Natural killer cell (primary cell): ENCODE measurements around the gene FUCA2. TPM values are rescaled to one million over a fixed set of nuclear protein-coding genes. Genes with fewer than 3 reads are reported as not detected.

Experiments used
- ATAC-seq, 3 donors: fragments of 150-1000 bp in 2 of 3; fragments of 200-7000 bp in 1 of 3; cut with Tn5 transposase; 1 replicate in 1 of 3; 2 replicates in 2 of 3; pipeline ENCODE4 v1.10.0; 2021; ENCODE audit warnings: mild to moderate bottlenecking in 2 of 3, moderate library complexity in 2 of 3
- DNase-seq, 2 donors: peaks; one replicate each; pipeline versions ENCODE4 v3.0.0 to v3.0.0-alpha.2; 2013 to 2021; ENCODE audit warnings: mixed read lengths in 1 of 2
- H3K27ac ChIP-seq: one replicate; pipeline ENCODE4 v1.5.1; 2013; ENCODE audit warnings: mild to moderate bottlenecking, low read length
- H3K27me3 ChIP-seq: one replicate; pipeline ENCODE4 v1.6.1; 2013; ENCODE audit warnings: low read length; ENCODE audit not compliant: control insufficient read depth, insufficient read depth
- H3K36me3 ChIP-seq: one replicate; pipeline ENCODE4 v1.6.1; 2013; ENCODE audit warnings: low read length; ENCODE audit not compliant: control insufficient read depth, insufficient read depth
- H3K4me1 ChIP-seq: one replicate; pipeline ENCODE4 v1.6.1; 2013; ENCODE audit warnings: low read length; ENCODE audit not compliant: control insufficient read depth, insufficient read depth
- H3K4me3 ChIP-seq: one replicate; pipeline ENCODE4 v1.5.1; 2013; ENCODE audit warnings: low read length
- H3K9me3 ChIP-seq: one replicate; pipeline ENCODE4 v1.6.1; 2013; ENCODE audit warnings: low read length; ENCODE audit not compliant: control insufficient read depth, insufficient read depth
- H3K27ac Mint-ChIP-seq, 2 donors: one replicate each; pipeline ENCODE4 v1.8.0; 2022; ENCODE audit warnings: mild to moderate bottlenecking in 2 of 2, mixed read lengths in 2 of 2, moderate library complexity in 1 of 2
- H3K27me3 Mint-ChIP-seq, 2 donors: one replicate each; pipeline ENCODE4 v1.8.0; 2022; ENCODE audit warnings: low read depth in 2 of 2, mixed read lengths in 2 of 2
- H3K36me3 Mint-ChIP-seq: one replicate; pipeline ENCODE4 v1.8.0; 2022; ENCODE audit warnings: mixed read lengths
- H3K4me1 Mint-ChIP-seq, 2 donors: one replicate each; pipeline ENCODE4 v1.8.0; 2022; ENCODE audit warnings: mixed read lengths in 2 of 2
- H3K4me3 Mint-ChIP-seq: one replicate; pipeline ENCODE4 v1.8.0; 2022; ENCODE audit warnings: mild to moderate bottlenecking, moderate library complexity, mixed read lengths
- H3K9me3 Mint-ChIP-seq, 2 donors: one replicate each; pipeline ENCODE4 v1.8.0; 2022; ENCODE audit warnings: mixed read lengths in 2 of 2
- CTCF ChIP-seq: fragments of 200-600 bp; IDR thresholded peaks from one replicate; pipeline ENCODE4 v1.8.0; 2022; ENCODE audit warnings: antibody characterized with exemption
- WGBS: methylation state at CpG from one replicate; pipeline ENCODE4 v1.1.7; 2013; ENCODE audit warnings: missing lambda C conversion rate; ENCODE audit not compliant: insufficient coverage; 5-methylcytosine and 5-hydroxymethylcytosine counted together
- intact Hi-C: fragments of 100-400 bp; cut with micrococcal nuclease; formaldehyde crosslinking; loops from one replicate; pipeline ENCODE4 v1.14.2; 2022
- total RNA-seq, 4 donors: library from RNA; stranded (reverse); fragments of 120-200 nt in 1 of 4; gene quantifications; one replicate each; pipeline versions ENCODE4 v1.2.3 to v1.2.4, GENCODE V29; 2013 to 2022

FUCA2 gene
- total RNA-seq, 3 donors from 2014 or later (not counting 1 experiment from before 2014, with no cell fraction given), result 10.5 to 15.5 (median 13.0) TPM

DNA sequence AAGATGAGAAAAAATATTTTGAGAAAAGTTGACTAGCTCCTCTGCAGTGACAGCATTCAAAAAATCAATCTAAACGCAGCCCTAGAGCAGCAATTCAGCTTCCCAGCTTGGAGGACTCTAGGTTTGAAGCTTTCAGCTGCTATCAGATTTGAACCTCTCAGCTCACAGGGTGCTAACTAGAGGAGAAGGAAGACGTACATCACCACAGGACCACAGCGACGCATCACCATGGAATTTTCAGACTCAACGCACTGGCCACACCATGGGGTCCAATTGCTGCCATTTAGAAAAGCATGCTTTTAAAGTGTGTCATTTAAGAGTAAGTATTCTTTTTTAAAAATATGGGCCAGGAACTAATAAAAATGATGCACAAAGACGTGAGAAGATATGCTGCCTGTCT is 45.0 kb upstream of the FUCA2 start:
- Histone ChIP-seq H3K4me1 (peaks cover 28% of the 10 kb centered on the region), H3K4me3 (no peak overlapping the region), H3K27me3 (no peaks in the 10 kb centered on the region), H3K9me3 (no peaks in the 10 kb centered on the region), H3K27ac (peak overlapping the region; percentile 58), H3K36me3 (no peaks in the 10 kb centered on the region)
- Mint-ChIP-seq H3K9me3 (no peaks in the 10 kb centered on the region), H3K27me3 (no peaks in the 10 kb centered on the region), H3K27ac (peak overlapping the region; percentile 41 to 63), H3K4me3 (peak overlapping the region; percentile 0), H3K4me1 (peaks cover 55 to 60% of the 10 kb centered on the region in 2 donors), H3K36me3 (no peaks in the 10 kb centered on the region)
- 74% methylated on average over 5 of the region's 6 CpGs for WGBS
- no peak for TF ChIP-seq CTCF
- peak; percentile 51 to 71 (median 57) for ATAC-seq
- intact Hi-C loops, result no loop called here
- DNase-seq, result no peak

- Histone ChIP-seq H3K27me3 (no peaks in the 10 kb centered on the region), H3K9me3 (no peaks in the 10 kb centered on the region), H3K4me1 (peaks cover 18% of the 10 kb centered on the region), H3K4me3 (no peak overlapping the region), H3K36me3 (no peaks in the 10 kb centered on the region), H3K27ac (peak overlapping the region; percentile 2)
- Mint-ChIP-seq H3K27ac (peak overlapping the region; percentile 63 to 65), H3K4me3 (peak overlapping the region; percentile 51), H3K27me3 (no peaks in the 10 kb centered on the region), H3K9me3 (no peaks in the 10 kb centered on the region), H3K4me1 (peaks cover 46 to 51% of the 10 kb centered on the region in 2 donors), H3K36me3 (no peaks in the 10 kb centered on the region)
- no peak for ATAC-seq
- intact Hi-C loops, result no loop called here
- 27% methylated on average over 2 of the region's 3 CpGs for WGBS
- TF ChIP-seq CTCF, result no peak
- no peak for DNase-seq
These were observed 44.1 kb upstream of the FUCA2 start for GRCh38 chr6:143555582-143555981.

DNA sequence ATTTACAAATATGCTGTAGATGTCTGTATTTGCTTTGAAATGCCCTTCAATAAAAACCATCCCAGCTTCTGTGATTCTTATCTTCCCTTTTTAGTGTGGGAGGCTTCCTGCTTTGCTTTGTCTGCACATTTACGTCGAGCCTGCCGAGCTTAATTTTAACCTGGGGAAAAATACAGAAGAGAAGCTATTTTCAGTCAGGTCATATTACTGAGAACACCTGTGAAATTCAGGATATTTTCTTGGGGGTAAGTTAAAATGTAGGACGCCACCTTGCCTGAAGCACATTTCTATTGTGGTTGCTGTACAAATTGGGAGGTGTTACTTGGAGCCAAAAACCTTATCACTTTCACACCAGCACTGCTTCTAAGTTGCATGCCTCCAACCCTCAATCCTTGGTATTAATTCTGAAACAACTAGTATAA is 43.6 kb upstream of the FUCA2 start:
- intact Hi-C loops, result no loop called here
- TF ChIP-seq CTCF, result no peak
- H3K36me3 ChIP-seq, result no peaks in the 10 kb centered on the region
- no peaks in the 10 kb centered on the region for H3K9me3 ChIP-seq
- H3K4me1 ChIP-seq, result peaks cover 16% of the 10 kb centered on the region
- peak overlapping the region; percentile 0 for H3K4me3 ChIP-seq
- Mint-ChIP-seq H3K27me3 (no peaks in the 10 kb centered on the region), H3K4me3 (peak overlapping the region; percentile 51), H3K9me3 (no peaks in the 10 kb centered on the region), H3K36me3 (no peaks in the 10 kb centered on the region), H3K4me1 (peaks cover 42 to 47% of the 10 kb centered on the region in 2 donors), H3K27ac (peak overlapping the region; percentile 63 to 65)
- H3K27ac ChIP-seq, result peak overlapping the region; percentile 34
- H3K27me3 ChIP-seq, result no peaks in the 10 kb centered on the region
- peak in 2 of 3 donors; percentile 60 to 70 for ATAC-seq
- WGBS, result 12% methylated on average over 4 of the region's 4 CpGs
- peak in 1 of 2 donors; percentile 36 for DNase-seq

- TF ChIP-seq CTCF, result no peak
- H3K9me3 Mint-ChIP-seq, result no peaks in the 10 kb centered on the region
- ATAC-seq, result no peak
- no peaks in the 10 kb centered on the region for H3K27me3 Mint-ChIP-seq
- peaks cover 16% of the 10 kb centered on the region for H3K4me1 ChIP-seq
- no peak overlapping the region for H3K4me3 Mint-ChIP-seq
- no peak overlapping the region for H3K27ac ChIP-seq
- 94% methylated on average over 2 of the region's 2 CpGs for WGBS
- peaks cover 42 to 47% of the 10 kb centered on the region in 2 donors for H3K4me1 Mint-ChIP-seq
- intact Hi-C loops, result no loop called here
- no peak overlapping the region for H3K4me3 ChIP-seq
- no peaks in the 10 kb centered on the region for H3K27me3 ChIP-seq
- H3K36me3 ChIP-seq, result no peaks in the 10 kb centered on the region
- DNase-seq, result no peak
- no peaks in the 10 kb centered on the region for H3K36me3 Mint-ChIP-seq
- H3K27ac Mint-ChIP-seq, result peak overlapping the region; percentile 25 to 63
- no peaks in the 10 kb centered on the region for H3K9me3 ChIP-seq
These were observed 41.8 kb upstream of the FUCA2 start for GRCh38 chr6:143553337-143553736.
